HEK293 (cell line): ENCODE results near the gene STOX1.

ENCODE experiments used
- CTCF ChIA-PET: fragments of 350-600 bp; formaldehyde crosslinking; extraction: SDS; loops from one replicate; lab custom pipeline; 2021; ENCODE audit warnings: antibody characterized with exemption; lab: Yijun Ruan, JAX
- POLR2A ChIA-PET: fragments of 300-600 bp; formaldehyde crosslinking; extraction: SDS; loops from one replicate; lab custom pipeline; 2020; ENCODE audit warnings: antibody characterized with exemption, inconsistent platforms; lab: Yijun Ruan, JAX
- H3K27ac ChIP-seq: fragments of 200-500 bp; sonication (Bioruptor generic); 2 replicates; pipeline ENCODE4 v1.5.1; 2014; ENCODE audit warnings: low read depth, low read length, control low read depth, inconsistent platforms; ENCODE audit errors: extremely low read depth
- H3K36me3 ChIP-seq, 2 experiments: fragments of 200-500 bp in 1 of 2; sonication (Bioruptor generic) in 1 of 2; 1 replicate in 1 of 2; 2 replicates in 1 of 2; pipeline ENCODE4 v1.5.1; 2014 to 2017; ENCODE audit warnings: inconsistent platforms in 2 of 2, low read length in 2 of 2; ENCODE audit not compliant: control insufficient read depth in 2 of 2, insufficient read depth in 1 of 2
- H3K4me1 ChIP-seq: fragments of 200-500 bp; sonication (Bioruptor generic); 2 replicates; pipeline ENCODE4 v1.5.1; 2014; ENCODE audit warnings: mild to moderate bottlenecking, low read length, inconsistent platforms; ENCODE audit not compliant: control insufficient read depth, insufficient read depth
- H3K4me3 ChIP-seq: 2 replicates; pipeline ENCODE4 v1.5.1; 2011; ENCODE audit warnings: low read depth, mild to moderate bottlenecking, control low read depth, low read length, moderate library complexity
- H3K9me3 ChIP-seq: fragments of 200-500 bp; sonication (Bioruptor generic); 2 replicates; pipeline ENCODE4 v1.5.1; 2014; ENCODE audit warnings: low read depth, low read length, inconsistent platforms; ENCODE audit not compliant: control insufficient read depth, insufficient read depth
- IKZF3 ChIP-seq: fragments of 450-650 bp; IDR thresholded peaks from 2 replicates; pipeline ENCODE4 v1.5.0; 2018; ENCODE audit warnings: missing biosample characterization, mild to moderate bottlenecking, missing genetic modification characterization, moderate library complexity
- PRDM1 ChIP-seq: fragments of 450-650 bp; formaldehyde crosslinking; IDR thresholded peaks from 2 replicates; pipeline ENCODE4; 2016; ENCODE audit warnings: missing biosample characterization, missing genetic modification characterization
- REPIN1 ChIP-seq: fragments of 450-650 bp; formaldehyde crosslinking; IDR thresholded peaks from 2 replicates; pipeline ENCODE4 v1.5.1; 2017; ENCODE audit warnings: missing biosample characterization, missing genetic modification characterization, low read depth
- REST ChIP-seq: fragments of 450-650 bp; formaldehyde crosslinking; IDR thresholded peaks from 2 replicates; pipeline ENCODE4 v1.5.1; 2016; ENCODE audit warnings: missing biosample characterization, missing genetic modification characterization
- TCF7L2 ChIP-seq: IDR thresholded peaks from 2 replicates; pipeline ENCODE4 v1.6.1; 2011; ENCODE audit warnings: low read depth, mild to moderate bottlenecking, inconsistent platforms, low read length, moderate library complexity, borderline replicate concordance
- WT1 ChIP-seq: fragments of 450-650 bp; formaldehyde crosslinking; IDR thresholded peaks from 2 replicates; pipeline ENCODE4 v1.5.1; 2016; ENCODE audit warnings: missing biosample characterization, missing genetic modification characterization
- ZBTB1 ChIP-seq: fragments of 450-650 bp; formaldehyde crosslinking; IDR thresholded peaks from 2 replicates; pipeline ENCODE4 v1.5.1; 2016; ENCODE audit warnings: missing biosample characterization, missing genetic modification characterization
- ZNF302 ChIP-seq: fragments of 450-650 bp; formaldehyde crosslinking; IDR thresholded peaks from 2 replicates; pipeline ENCODE4 v1.5.1; 2016; ENCODE audit warnings: missing biosample characterization, missing genetic modification characterization, low read depth
- ZNF529 ChIP-seq: fragments of 450-650 bp; formaldehyde crosslinking; IDR thresholded peaks from 2 replicates; pipeline ENCODE4 v1.5.1; 2017; ENCODE audit warnings: missing genetic modification characterization, missing biosample characterization; ENCODE audit not compliant: insufficient replicate concordance
- ZNF549 ChIP-seq: fragments of 450-650 bp; IDR thresholded peaks from 2 replicates; pipeline ENCODE4 v1.5.1; 2018; ENCODE audit warnings: missing biosample characterization, missing genetic modification characterization, mild to moderate bottlenecking, inconsistent platforms, moderate library complexity
- ZNF596 ChIP-seq: fragments of 450-650 bp; IDR thresholded peaks from 2 replicates; pipeline ENCODE4 v1.5.0; 2018; ENCODE audit warnings: missing biosample characterization, mild to moderate bottlenecking, missing genetic modification characterization, moderate library complexity
- ZNF623 ChIP-seq: fragments of 450-650 bp; formaldehyde crosslinking; IDR thresholded peaks from 2 replicates; pipeline ENCODE4 v1.5.1; 2016; ENCODE audit warnings: missing biosample characterization, missing genetic modification characterization
- ZNF624 ChIP-seq: fragments of 450-650 bp; formaldehyde crosslinking; IDR thresholded peaks from 2 replicates; pipeline ENCODE4 v1.5.1; 2017; ENCODE audit warnings: missing biosample characterization, missing genetic modification characterization
- ZNF658 ChIP-seq: fragments of 450-650 bp; formaldehyde crosslinking; IDR thresholded peaks from 2 replicates; pipeline ENCODE4; 2016; ENCODE audit warnings: missing biosample characterization, missing genetic modification characterization
- ZNF677 ChIP-seq: fragments of 450-650 bp; IDR thresholded peaks from 2 replicates; pipeline ENCODE4 v1.5.0; 2018; ENCODE audit warnings: missing biosample characterization, mild to moderate bottlenecking, missing genetic modification characterization, moderate library complexity
- ZSCAN4 ChIP-seq: fragments of 450-650 bp; formaldehyde crosslinking; IDR thresholded peaks from 2 replicates; pipeline ENCODE4 v1.5.1; 2017; ENCODE audit warnings: missing biosample characterization, missing genetic modification characterization
- TF ChIP-seq, protein P1 (sequence below): fragments of 450-650 bp; formaldehyde crosslinking; IDR thresholded peaks from 2 replicates; pipeline ENCODE4 v1.5.1; 2016; ENCODE audit warnings: missing biosample characterization, missing genetic modification characterization
- TF ChIP-seq, protein P2 (sequence below): fragments of 450-650 bp; formaldehyde crosslinking; IDR thresholded peaks from 2 replicates; pipeline ENCODE4 v1.5.1; 2016; ENCODE audit warnings: missing biosample characterization, missing genetic modification characterization
- TF ChIP-seq, protein P3 (sequence below): fragments of 450-650 bp; formaldehyde crosslinking; IDR thresholded peaks from 2 replicates; pipeline ENCODE4 v1.5.1; 2016; ENCODE audit warnings: missing biosample characterization, missing genetic modification characterization, low read depth

STOX1 gene

GRCh38 chr10:68878496-68878895 is 51.2 kb downstream of the STOX1 start:
- peaks cover 12% of the 10 kb centered on the region for H3K4me1 ChIP-seq
- no peak for TF ChIP-seq ZNF596 (tag by site-specific recombination)
- TF ChIP-seq ZNF623 (tag by site-specific recombination) = no peak
- TF ChIP-seq PRDM1 (tag by site-specific recombination) = 0 out of 2 replicates have a peak, but pooled peaks have one; percentile 20
- CTCF ChIA-PET = interaction anchor here (0.8 kb wide), 1 partner anchor 17 kb away, joined by 3 read pairs; no protein-coding TSS in a partner anchor
- no peak overlapping the region for H3K27ac ChIP-seq
- H3K9me3 ChIP-seq = no peaks in the 10 kb centered on the region
- POLR2A ChIA-PET = interaction anchor here (0.8 kb wide), 1 partner anchor 22 kb away, joined by 3 read pairs; no protein-coding TSS in a partner anchor
- H3K4me3 ChIP-seq = no peak overlapping the region
- H3K36me3 ChIP-seq = no peaks in the 10 kb centered on the region

GRCh38 chr10:68879628-68880027 is 52.3 kb downstream of the STOX1 start:
- no peaks in the 10 kb centered on the region for H3K9me3 ChIP-seq
- TF ChIP-seq, protein P1, sequence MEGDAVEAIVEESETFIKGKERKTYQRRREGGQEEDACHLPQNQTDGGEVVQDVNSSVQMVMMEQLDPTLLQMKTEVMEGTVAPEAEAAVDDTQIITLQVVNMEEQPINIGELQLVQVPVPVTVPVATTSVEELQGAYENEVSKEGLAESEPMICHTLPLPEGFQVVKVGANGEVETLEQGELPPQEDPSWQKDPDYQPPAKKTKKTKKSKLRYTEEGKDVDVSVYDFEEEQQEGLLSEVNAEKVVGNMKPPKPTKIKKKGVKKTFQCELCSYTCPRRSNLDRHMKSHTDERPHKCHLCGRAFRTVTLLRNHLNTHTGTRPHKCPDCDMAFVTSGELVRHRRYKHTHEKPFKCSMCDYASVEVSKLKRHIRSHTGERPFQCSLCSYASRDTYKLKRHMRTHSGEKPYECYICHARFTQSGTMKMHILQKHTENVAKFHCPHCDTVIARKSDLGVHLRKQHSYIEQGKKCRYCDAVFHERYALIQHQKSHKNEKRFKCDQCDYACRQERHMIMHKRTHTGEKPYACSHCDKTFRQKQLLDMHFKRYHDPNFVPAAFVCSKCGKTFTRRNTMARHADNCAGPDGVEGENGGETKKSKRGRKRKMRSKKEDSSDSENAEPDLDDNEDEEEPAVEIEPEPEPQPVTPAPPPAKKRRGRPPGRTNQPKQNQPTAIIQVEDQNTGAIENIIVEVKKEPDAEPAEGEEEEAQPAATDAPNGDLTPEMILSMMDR = 0 out of 2 replicates have a peak, but pooled peaks have one; percentile 18
- TF ChIP-seq ZSCAN4 (tag by site-specific recombination) = no peak
- TF ChIP-seq, all 188 proteins: peak for 1
- POLR2A ChIA-PET = no interaction called here
- Histone ChIP-seq H3K4me1 (peaks cover 12% of the 10 kb centered on the region), H3K27ac (no peak overlapping the region), H3K4me3 (no peak overlapping the region), H3K36me3 (peaks cover 0 to under 1% of the 10 kb centered on the region in 2 experiments; a peak in 1 of 3 replicates)
- CTCF ChIA-PET = interaction anchor here (0.7 kb wide), 1 partner anchor 37 kb away, joined by 4 read pairs; no protein-coding TSS in a partner anchor

GRCh38 chr10:68880181-68880580 is 52.9 kb downstream of the STOX1 start:
- H3K4me3 ChIP-seq = no peak overlapping the region
- CTCF ChIA-PET = no interaction called here

GRCh38 chr10:68895041-68895440 is 67.7 kb downstream of the STOX1 start:
- Histone ChIP-seq H3K27ac (no peak overlapping the region), H3K4me3 (no peak overlapping the region), H3K4me1 (no peaks in the 10 kb centered on the region), H3K9me3 (no peaks in the 10 kb centered on the region), H3K36me3 (no peaks in the 10 kb centered on the region)
- ChIA-PET CTCF (no interaction called here), POLR2A (no interaction called here)
- TF ChIP-seq IKZF3 (tag by site-specific recombination) (no peak), WT1 (tag by site-specific recombination) (no peak), ZNF529 (no peak), REST (tag by site-specific recombination) (no peak)
- TF ChIP-seq, protein P2, sequence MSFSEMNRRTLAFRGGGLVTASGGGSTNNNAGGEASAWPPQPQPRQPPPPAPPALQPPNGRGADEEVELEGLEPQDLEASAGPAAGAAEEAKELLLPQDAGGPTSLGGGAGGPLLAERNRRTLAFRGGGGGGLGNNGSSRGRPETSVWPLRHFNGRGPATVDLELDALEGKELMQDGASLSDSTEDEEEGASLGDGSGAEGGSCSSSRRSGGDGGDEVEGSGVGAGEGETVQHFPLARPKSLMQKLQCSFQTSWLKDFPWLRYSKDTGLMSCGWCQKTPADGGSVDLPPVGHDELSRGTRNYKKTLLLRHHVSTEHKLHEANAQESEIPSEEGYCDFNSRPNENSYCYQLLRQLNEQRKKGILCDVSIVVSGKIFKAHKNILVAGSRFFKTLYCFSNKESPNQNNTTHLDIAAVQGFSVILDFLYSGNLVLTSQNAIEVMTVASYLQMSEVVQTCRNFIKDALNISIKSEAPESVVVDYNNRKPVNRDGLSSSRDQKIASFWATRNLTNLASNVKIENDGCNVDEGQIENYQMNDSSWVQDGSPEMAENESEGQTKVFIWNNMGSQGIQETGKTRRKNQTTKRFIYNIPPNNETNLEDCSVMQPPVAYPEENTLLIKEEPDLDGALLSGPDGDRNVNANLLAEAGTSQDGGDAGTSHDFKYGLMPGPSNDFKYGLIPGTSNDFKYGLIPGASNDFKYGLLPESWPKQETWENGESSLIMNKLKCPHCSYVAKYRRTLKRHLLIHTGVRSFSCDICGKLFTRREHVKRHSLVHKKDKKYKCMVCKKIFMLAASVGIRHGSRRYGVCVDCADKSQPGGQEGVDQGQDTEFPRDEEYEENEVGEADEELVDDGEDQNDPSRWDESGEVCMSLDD = no peak
- TF ChIP-seq, protein P3, sequence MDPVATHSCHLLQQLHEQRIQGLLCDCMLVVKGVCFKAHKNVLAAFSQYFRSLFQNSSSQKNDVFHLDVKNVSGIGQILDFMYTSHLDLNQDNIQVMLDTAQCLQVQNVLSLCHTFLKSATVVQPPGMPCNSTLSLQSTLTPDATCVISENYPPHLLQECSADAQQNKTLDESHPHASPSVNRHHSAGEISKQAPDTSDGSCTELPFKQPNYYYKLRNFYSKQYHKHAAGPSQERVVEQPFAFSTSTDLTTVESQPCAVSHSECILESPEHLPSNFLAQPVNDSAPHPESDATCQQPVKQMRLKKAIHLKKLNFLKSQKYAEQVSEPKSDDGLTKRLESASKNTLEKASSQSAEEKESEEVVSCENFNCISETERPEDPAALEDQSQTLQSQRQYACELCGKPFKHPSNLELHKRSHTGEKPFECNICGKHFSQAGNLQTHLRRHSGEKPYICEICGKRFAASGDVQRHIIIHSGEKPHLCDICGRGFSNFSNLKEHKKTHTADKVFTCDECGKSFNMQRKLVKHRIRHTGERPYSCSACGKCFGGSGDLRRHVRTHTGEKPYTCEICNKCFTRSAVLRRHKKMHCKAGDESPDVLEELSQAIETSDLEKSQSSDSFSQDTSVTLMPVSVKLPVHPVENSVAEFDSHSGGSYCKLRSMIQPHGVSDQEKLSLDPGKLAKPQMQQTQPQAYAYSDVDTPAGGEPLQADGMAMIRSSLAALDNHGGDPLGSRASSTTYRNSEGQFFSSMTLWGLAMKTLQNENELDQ (tag by site-specific recombination) = no peak

More at GRCh38 chr10:68880181-68880580, 52.9 kb downstream of the STOX1 start:
- POLR2A ChIA-PET = no interaction called here
- H3K9me3 ChIP-seq = no peaks in the 10 kb centered on the region
- no peak overlapping the region for H3K27ac ChIP-seq
- TF ChIP-seq ZNF658 (tag by site-specific recombination) (no peak), REPIN1 (tag by site-specific recombination) (no peak), ZNF624 (no peak), ZNF677 (tag by site-specific recombination) (no peak), ZNF549 (tag by site-specific recombination) (no peak), TCF7L2 (no peak), ZBTB1 (tag by site-specific recombination) (no peak), ZNF302 (tag by site-specific recombination) (no peak)
- H3K36me3 ChIP-seq = peaks cover 0 to 4% of the 10 kb centered on the region in 2 experiments; a peak in 1 of 3 replicates
- peaks cover 12% of the 10 kb centered on the region for H3K4me1 ChIP-seq
